Endodermal cell (in vitro differentiated cells): ENCODE data around the gene SPRED2. TPM values are rescaled to one million over a fixed set of nuclear protein-coding genes. Genes with fewer than 3 reads are reported as not detected.

Source experiments
- DNase-seq: peaks from one replicate; pipeline ENCODE4 v3.0.0-alpha.2; 2017
- H3K27ac ChIP-seq: 2 replicates; pipeline ENCODE4 v1.5.1; 2013; ENCODE audit warnings: mild to moderate bottlenecking, low read depth, low read length, moderate library complexity
- H3K27me3 ChIP-seq: 2 replicates; pipeline ENCODE4 v1.6.1; 2013; ENCODE audit warnings: mild to moderate bottlenecking, low read length, moderate library complexity; ENCODE audit not compliant: insufficient read depth, control insufficient read depth, poor library complexity, severe bottlenecking
- H3K36me3 ChIP-seq: 2 replicates; pipeline ENCODE4 v1.7.0; 2013; ENCODE audit warnings: mild to moderate bottlenecking, low read length, moderate library complexity; ENCODE audit not compliant: control insufficient read depth, insufficient read depth
- H3K4me1 ChIP-seq: one replicate; pipeline ENCODE4 v1.7.0; 2013; ENCODE audit warnings: low read length; ENCODE audit not compliant: control insufficient read depth, insufficient read depth
- H3K4me3 ChIP-seq: 2 replicates; pipeline ENCODE4 v1.5.1; 2013; ENCODE audit warnings: mild to moderate bottlenecking, low read length, moderate library complexity
- H3K9ac ChIP-seq: 2 replicates; pipeline ENCODE4 v1.6.1; 2013; ENCODE audit warnings: mild to moderate bottlenecking, low read length, moderate library complexity; ENCODE audit not compliant: poor library complexity, severe bottlenecking; ENCODE audit errors: extremely low read depth
- H3K9me3 ChIP-seq: 2 replicates; pipeline ENCODE4 v1.6.1; 2013; ENCODE audit warnings: mild to moderate bottlenecking, low read length, moderate library complexity; ENCODE audit not compliant: control insufficient read depth
- H3K27ac Mint-ChIP-seq: 2 replicates; pipeline ENCODE4 v1.8.0; 2020; ENCODE audit warnings: mixed read lengths
- H3K27me3 Mint-ChIP-seq: 2 replicates; pipeline ENCODE4 v1.8.0; 2021; ENCODE audit warnings: mild to moderate bottlenecking, mixed read lengths; ENCODE audit not compliant: insufficient read depth
- H3K36me3 Mint-ChIP-seq: 2 replicates; pipeline ENCODE4 v1.8.0; 2020; ENCODE audit warnings: low read depth, mixed read lengths
- H3K4me1 Mint-ChIP-seq: 2 replicates; pipeline ENCODE4 v1.8.0; 2020; ENCODE audit warnings: mixed read lengths
- H3K4me3 Mint-ChIP-seq: 2 replicates; pipeline ENCODE4 v1.8.0; 2020; ENCODE audit warnings: mild to moderate bottlenecking, moderate library complexity, mixed read lengths
- H3K9me3 Mint-ChIP-seq: 2 replicates; pipeline ENCODE4 v1.8.0; 2020; ENCODE audit warnings: mild to moderate bottlenecking, mixed read lengths
- WGBS, 2 experiments: methylation state at CpG; one replicate each; pipeline versions ENCODE4 v1.1.5 to v1.1.7; 2013; ENCODE audit warnings: missing lambda C conversion rate in 2 of 2, mixed read lengths in 1 of 2; ENCODE audit not compliant: insufficient coverage in 1 of 2, insufficient read length in 1 of 2; 5-methylcytosine and 5-hydroxymethylcytosine counted together
- total RNA-seq, 2 donors: library from RNA; stranded (reverse); fragmentation: NEBNext Ultra II Directional in 1 of 2; extraction: Animal tissue kit (Norgen Biotek cat#: 25700) in 1 of 2; gene quantifications; 2 replicates in 1 of 2; 3 replicates in 1 of 2; pipeline ENCODE4 v1.2.1, GENCODE V29; 2021
- TF ChIP-seq, protein P1 (sequence below): fragments of 200-600 bp; sonication (generic); conservative IDR thresholded peaks from 2 replicates; pipeline ENCODE4 v1.5.0; 2021; ENCODE audit warnings: antibody characterized with exemption, mild to moderate bottlenecking

The SPRED2 gene
- total RNA-seq, 2 donors from 2014 or later, result 60.3 to 70.1 TPM

DNA sequence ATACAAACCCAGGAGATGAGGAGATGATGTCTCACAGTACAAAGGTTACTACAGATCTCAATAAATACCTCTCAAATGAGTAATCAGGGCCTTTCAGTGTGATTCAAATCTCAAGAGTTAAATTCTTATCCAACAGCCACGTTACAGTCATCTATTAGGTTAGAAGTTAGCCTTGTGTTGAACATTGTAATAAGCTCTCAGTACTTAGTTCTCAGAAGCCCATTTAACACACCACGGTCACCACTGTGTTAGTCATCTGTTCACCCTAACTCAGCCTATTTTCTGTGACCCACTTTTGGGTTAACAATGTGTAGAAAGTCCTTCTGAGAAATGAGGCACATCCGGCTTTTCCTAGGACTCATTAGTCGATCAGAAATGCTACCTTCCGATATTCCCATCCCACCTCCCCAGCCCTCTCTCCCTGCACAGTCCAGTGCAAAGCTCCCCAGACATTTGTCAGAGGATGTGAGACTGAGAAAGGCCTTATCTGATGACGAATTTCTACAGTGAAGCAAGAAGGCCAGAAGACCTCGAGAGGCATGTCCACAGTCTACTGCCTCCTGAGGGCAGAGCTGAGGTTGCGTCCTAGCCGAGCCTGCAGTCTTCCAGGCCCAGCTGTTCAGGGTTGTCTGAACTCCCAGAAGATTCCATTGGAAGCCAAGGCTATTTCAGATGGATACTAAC, 112.2 kb downstream of the SPRED2 start:
- no peak overlapping the region for H3K27ac Mint-ChIP-seq
- Histone ChIP-seq H3K27me3 (no peaks in the 10 kb centered on the region), H3K4me1 (no peaks in the 10 kb centered on the region), H3K4me3 (no peak overlapping the region), H3K9me3 (no peaks in the 10 kb centered on the region), H3K9ac (no peak overlapping the region), H3K27ac (no peak overlapping the region), H3K36me3 (peaks cover 66% of the 10 kb centered on the region)
- H3K27me3 Mint-ChIP-seq, result no peaks in the 10 kb centered on the region
- H3K4me3 Mint-ChIP-seq, result no peak overlapping the region
- peak; percentile 69 for DNase-seq
- 91 to 93% methylated on average over 8 to 9 of the region's 9 CpGs for WGBS, 2 experiments
- no peaks in the 10 kb centered on the region for H3K9me3 Mint-ChIP-seq
- TF ChIP-seq, protein P1, sequence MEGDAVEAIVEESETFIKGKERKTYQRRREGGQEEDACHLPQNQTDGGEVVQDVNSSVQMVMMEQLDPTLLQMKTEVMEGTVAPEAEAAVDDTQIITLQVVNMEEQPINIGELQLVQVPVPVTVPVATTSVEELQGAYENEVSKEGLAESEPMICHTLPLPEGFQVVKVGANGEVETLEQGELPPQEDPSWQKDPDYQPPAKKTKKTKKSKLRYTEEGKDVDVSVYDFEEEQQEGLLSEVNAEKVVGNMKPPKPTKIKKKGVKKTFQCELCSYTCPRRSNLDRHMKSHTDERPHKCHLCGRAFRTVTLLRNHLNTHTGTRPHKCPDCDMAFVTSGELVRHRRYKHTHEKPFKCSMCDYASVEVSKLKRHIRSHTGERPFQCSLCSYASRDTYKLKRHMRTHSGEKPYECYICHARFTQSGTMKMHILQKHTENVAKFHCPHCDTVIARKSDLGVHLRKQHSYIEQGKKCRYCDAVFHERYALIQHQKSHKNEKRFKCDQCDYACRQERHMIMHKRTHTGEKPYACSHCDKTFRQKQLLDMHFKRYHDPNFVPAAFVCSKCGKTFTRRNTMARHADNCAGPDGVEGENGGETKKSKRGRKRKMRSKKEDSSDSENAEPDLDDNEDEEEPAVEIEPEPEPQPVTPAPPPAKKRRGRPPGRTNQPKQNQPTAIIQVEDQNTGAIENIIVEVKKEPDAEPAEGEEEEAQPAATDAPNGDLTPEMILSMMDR, result peak; percentile 67
- peaks cover 62% of the 10 kb centered on the region for H3K36me3 Mint-ChIP-seq
- no peaks in the 10 kb centered on the region for H3K4me1 Mint-ChIP-seq

DNA sequence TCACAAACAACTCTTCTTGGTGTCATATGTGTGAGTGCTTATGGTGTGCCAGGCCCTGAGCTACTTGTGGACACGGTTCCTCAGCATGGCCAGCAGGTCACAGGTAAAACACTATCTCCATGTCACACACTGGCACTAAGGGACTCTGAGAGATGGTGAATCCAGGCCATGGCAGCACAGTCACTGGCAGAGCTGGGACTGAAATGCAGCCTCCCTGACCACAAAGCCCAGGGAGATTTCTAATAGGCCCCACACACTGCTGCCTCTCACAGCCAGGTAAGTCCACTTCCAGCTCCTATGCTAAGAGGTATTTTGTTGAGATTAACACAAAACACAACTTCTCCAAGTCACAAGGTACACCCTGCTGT, 112.7 kb downstream of the SPRED2 start:
- Mint-ChIP-seq H3K27me3 (no peaks in the 10 kb centered on the region), H3K4me1 (no peaks in the 10 kb centered on the region), H3K4me3 (no peak overlapping the region), H3K36me3 (peaks cover 64% of the 10 kb centered on the region), H3K9me3 (no peaks in the 10 kb centered on the region), H3K27ac (no peak overlapping the region)
- Histone ChIP-seq H3K9me3 (no peaks in the 10 kb centered on the region), H3K9ac (no peak overlapping the region), H3K36me3 (peaks cover 66% of the 10 kb centered on the region), H3K4me3 (no peak overlapping the region), H3K27ac (no peak overlapping the region), H3K4me1 (no peaks in the 10 kb centered on the region), H3K27me3 (no peaks in the 10 kb centered on the region)
- no peak for DNase-seq
- 92% methylated on average over 1 of the region's 1 CpG; no CpG with 5 or more reads in 1 of the 2 experiments for WGBS, 2 experiments
- TF ChIP-seq, protein P1, result no peak

DNA sequence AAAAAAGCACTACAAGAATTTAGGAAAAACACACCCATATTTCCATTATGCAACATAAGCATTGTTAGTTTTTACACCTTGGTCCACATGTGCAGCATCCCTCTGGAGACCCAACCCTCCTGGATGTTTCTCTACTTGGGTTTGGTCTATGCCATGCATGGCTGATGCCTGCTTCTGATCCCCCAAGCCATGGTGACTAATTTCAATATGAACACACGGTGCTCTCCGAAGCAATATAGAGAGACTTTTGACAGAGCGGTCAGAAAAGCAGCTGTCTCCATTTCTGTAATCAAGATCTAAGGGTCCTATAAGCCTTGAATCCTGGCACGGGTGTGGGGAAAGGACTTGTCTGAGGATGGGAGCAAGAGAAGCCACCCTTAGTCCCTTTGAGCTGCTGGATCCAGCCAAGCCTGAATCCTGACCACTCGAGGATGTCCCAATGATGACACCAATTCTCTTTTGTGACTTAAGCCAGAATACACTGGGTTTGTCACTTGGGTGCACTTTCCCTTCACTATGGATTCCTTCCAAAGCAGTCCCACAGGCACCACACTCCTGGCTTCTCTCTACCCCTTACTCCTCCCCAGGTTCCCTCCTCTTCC, 113.2 kb downstream of the SPRED2 start:
- Histone ChIP-seq H3K4me1 (no peaks in the 10 kb centered on the region), H3K36me3 (peaks cover 66% of the 10 kb centered on the region), H3K9me3 (no peaks in the 10 kb centered on the region), H3K9ac (no peak overlapping the region), H3K27ac (no peak overlapping the region), H3K4me3 (no peak overlapping the region), H3K27me3 (no peaks in the 10 kb centered on the region)
- H3K9me3 Mint-ChIP-seq, result no peaks in the 10 kb centered on the region
- H3K4me3 Mint-ChIP-seq, result no peak overlapping the region
- peaks cover 64% of the 10 kb centered on the region for H3K36me3 Mint-ChIP-seq
- no peak overlapping the region for H3K27ac Mint-ChIP-seq
- WGBS, 2 experiments, result 95 to 96% methylated on average over 5 of the region's 5 CpGs
- TF ChIP-seq, protein P1, result no peak
- H3K27me3 Mint-ChIP-seq, result no peaks in the 10 kb centered on the region
- H3K4me1 Mint-ChIP-seq, result no peaks in the 10 kb centered on the region
- DNase-seq, result no peak
